ENCODE measurements around the gene TLCD5.
A peak's percentile ranks its signal among the peaks of the same experiment; 100 is the strongest.

The TLCD5 gene

GRCh38 chr11:120308081-120308480 lies 17.0 kb upstream of the TLCD5 start:
- DNase-seq (ENCODE audit: low spot score) = no peak

- no peak for DNase-seq (ENCODE audit: low spot score)
These were observed 14.2 kb upstream of the TLCD5 start for GRCh38 chr11:120310870-120311269.

GRCh38 chr11:120314861-120315260 lies 10.2 kb upstream of the TLCD5 start:
- no peak for DNase-seq (ENCODE audit: low spot score)

GRCh38 chr11:120316880-120317688 lies 8.0 kb upstream of the TLCD5 start:
- peak; percentile 66 for DNase-seq (ENCODE audit: low spot score)

- no peak for DNase-seq (ENCODE audit: low spot score)
These were observed 7.2 kb upstream of the TLCD5 start for GRCh38 chr11:120317689-120318480.

GRCh38 chr11:120318906-120319305 lies 6.2 kb upstream of the TLCD5 start:
- DNase-seq (ENCODE audit: low spot score) = no peak

- DNase-seq (ENCODE audit: low spot score) = peak; percentile 54
These were observed 1.1 kb downstream of the TLCD5 start for GRCh38 chr11:120326228-120326627.

- DNase-seq (ENCODE audit: low spot score) = no peak
These were observed 1.8 kb downstream of the TLCD5 start for GRCh38 chr11:120326845-120327281.

- no peak for DNase-seq (ENCODE audit: low spot score)
These were observed 2.2 kb downstream of the TLCD5 start for GRCh38 chr11:120327311-120327710.

GRCh38 chr11:120329556-120329955 lies 4.5 kb downstream of the TLCD5 start:
- no peak for DNase-seq (ENCODE audit: low spot score)

- DNase-seq (ENCODE audit: low spot score) = no peak
These were observed 4.9 kb downstream of the TLCD5 start for GRCh38 chr11:120330045-120330444.

- DNase-seq (ENCODE audit: low spot score) = peak; percentile 82
These were observed 6.3 kb downstream of the TLCD5 start for GRCh38 chr11:120331301-120331996.

GRCh38 chr11:120332822-120333716 lies 8.0 kb downstream of the TLCD5 start:
- no peak for DNase-seq (ENCODE audit: low spot score)

GRCh38 chr11:120333801-120334200 lies 8.7 kb downstream of the TLCD5 start:
- DNase-seq (ENCODE audit: low spot score) = no peak

- no peak for DNase-seq (ENCODE audit: low spot score)
These were observed 9.2 kb downstream of the TLCD5 start for GRCh38 chr11:120334332-120334731.

GRCh38 chr11:120334894-120335462 lies 9.9 kb downstream of the TLCD5 start:
- DNase-seq (ENCODE audit: low spot score) = peak; percentile 59

GRCh38 chr11:120335556-120335907 lies 10.4 kb downstream of the TLCD5 start:
- no peak for DNase-seq (ENCODE audit: low spot score)

GRCh38 chr11:120335908-120336640 lies 11.0 kb downstream of the TLCD5 start, which contains the start of gene ARHGEF12:
Gene ARHGEF12, plus strand, starts transcription at chr11:120336413. Its CDS starts 831 bp downstream, at chr11:120337244.
- peak; percentile 95 for DNase-seq (ENCODE audit: low spot score)

- peak; percentile 58 for DNase-seq (ENCODE audit: low spot score)
These were observed 11.7 kb downstream of the TLCD5 start for GRCh38 chr11:120336641-120337354.
